ES-I3 (cell line): Measurements from ENCODE around the gene NF1.

Source experiments
- H3K36me3 ChIP-seq: 2 replicates; pipeline ENCODE4 v1.6.1; 2013; ENCODE audit warnings: mild to moderate bottlenecking, low read length, control low read depth, moderate library complexity; ENCODE audit not compliant: insufficient read depth
- H3K4me1 ChIP-seq: 2 replicates; pipeline ENCODE4 v1.6.1; 2013; ENCODE audit warnings: mild to moderate bottlenecking, control low read depth, low read length; ENCODE audit not compliant: insufficient read depth
- H3K9ac ChIP-seq: 2 replicates; pipeline ENCODE4 v1.6.1; 2013; ENCODE audit warnings: low read depth, mild to moderate bottlenecking, low read length, moderate library complexity
- H3K9me3 ChIP-seq: 2 replicates; pipeline ENCODE4 v1.6.1; 2013; ENCODE audit warnings: mild to moderate bottlenecking, low read length, moderate library complexity; ENCODE audit not compliant: control insufficient read depth, insufficient read depth

NF1 gene

DNA sequence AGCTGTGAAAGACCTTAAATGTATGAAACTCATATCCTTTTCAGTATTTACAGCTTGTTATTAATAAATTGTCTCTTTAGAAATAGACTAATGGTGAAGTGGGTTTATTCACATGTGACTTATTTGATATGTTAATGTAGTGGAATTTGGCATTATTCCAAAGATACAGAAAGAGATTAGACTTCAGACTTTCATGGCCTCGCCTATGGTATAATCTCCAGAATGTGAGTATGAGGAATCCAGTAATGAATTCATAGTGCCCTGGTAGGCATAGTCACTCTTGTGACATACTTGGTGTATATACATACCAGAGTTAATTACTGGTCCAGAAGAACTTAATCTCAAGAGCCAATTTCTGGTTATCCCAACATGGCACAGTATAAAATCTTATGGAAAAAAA lies 129.6 kb downstream of the NF1 start:
- H3K36me3 ChIP-seq, result no peaks in the 10 kb centered on the region

DNA sequence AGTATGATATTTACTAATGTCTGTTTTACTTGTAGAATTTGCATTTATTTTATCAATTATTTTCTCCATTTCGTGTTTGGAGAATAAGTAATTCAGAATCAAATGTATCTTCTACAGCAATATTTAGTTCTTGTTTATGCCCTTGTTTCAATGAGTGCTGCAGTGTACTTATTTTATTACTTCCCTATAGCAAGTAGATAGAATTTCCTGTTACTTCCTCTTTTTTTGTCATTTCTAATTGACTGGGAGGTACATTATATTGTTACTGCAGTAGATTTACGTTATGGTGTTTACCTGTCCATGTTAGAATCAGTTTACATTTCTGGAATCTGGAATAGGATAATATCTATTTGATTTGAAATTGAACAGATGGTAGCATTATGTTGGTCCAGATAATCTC lies 131.1 kb downstream of the NF1 start:
- H3K9me3 ChIP-seq, result no peaks in the 10 kb centered on the region
- no peaks in the 10 kb centered on the region for H3K4me1 ChIP-seq
- no peak overlapping the region for H3K9ac ChIP-seq
- no peaks in the 10 kb centered on the region for H3K36me3 ChIP-seq

More for the DNA sequence above, 129.6 kb downstream of the NF1 start:
- Histone ChIP-seq H3K9me3 (no peaks in the 10 kb centered on the region), H3K9ac (no peak overlapping the region), H3K4me1 (no peaks in the 10 kb centered on the region)

DNA sequence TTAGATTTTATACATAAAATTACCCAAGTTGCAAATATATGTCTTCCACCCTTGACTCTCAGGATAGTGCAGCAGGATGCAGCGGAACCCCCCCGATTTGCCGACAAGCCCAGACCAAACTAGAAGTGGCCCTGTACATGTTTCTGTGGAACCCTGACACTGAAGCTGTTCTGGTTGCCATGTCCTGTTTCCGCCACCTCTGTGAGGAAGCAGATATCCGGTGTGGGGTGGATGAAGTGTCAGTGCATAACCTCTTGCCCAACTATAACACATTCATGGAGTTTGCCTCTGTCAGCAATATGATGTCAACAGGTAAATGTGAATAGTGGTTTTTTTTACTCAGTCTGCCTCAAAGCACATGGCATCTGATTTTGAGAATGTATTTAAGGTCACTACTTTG lies 131.6 kb downstream of the NF1 start:
- Histone ChIP-seq H3K9ac (no peak overlapping the region), H3K9me3 (no peaks in the 10 kb centered on the region), H3K36me3 (no peaks in the 10 kb centered on the region), H3K4me1 (no peaks in the 10 kb centered on the region)

- no peak overlapping the region for H3K9ac ChIP-seq
- no peaks in the 10 kb centered on the region for H3K36me3 ChIP-seq
- H3K4me1 ChIP-seq, result no peaks in the 10 kb centered on the region
- no peaks in the 10 kb centered on the region for H3K9me3 ChIP-seq
Measured at GRCh38 chr17:31226950-31227349, 132.2 kb downstream of the NF1 start.

DNA sequence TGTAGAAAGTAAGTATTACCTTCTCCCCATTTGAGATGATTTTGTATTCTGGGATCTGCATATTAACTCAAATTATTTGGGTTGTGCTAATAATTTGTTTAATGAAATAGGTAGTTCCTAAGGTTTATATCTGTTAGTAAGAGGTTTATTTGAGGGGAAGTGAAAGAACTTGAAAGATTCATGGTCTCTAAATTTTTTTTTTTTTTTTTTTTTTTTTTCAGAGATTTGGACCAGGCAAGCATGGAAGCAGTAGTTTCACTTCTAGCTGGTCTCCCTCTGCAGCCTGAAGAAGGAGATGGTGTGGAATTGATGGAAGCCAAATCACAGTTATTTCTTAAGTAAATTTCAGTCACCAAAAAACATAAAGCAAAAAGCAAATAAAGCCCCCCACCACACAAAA lies 137.1 kb downstream of the NF1 start:
- no peak overlapping the region for H3K9ac ChIP-seq
- no peaks in the 10 kb centered on the region for H3K4me1 ChIP-seq
- no peaks in the 10 kb centered on the region for H3K9me3 ChIP-seq
- no peaks in the 10 kb centered on the region; the same call in 1 of the 2 replicates for H3K36me3 ChIP-seq

GRCh38 chr17:31235110-31235509 lies 140.3 kb downstream of the NF1 start:
- H3K9me3 ChIP-seq, result no peaks in the 10 kb centered on the region
- H3K9ac ChIP-seq, result no peak overlapping the region
- no peaks in the 10 kb centered on the region; the same call in 1 of the 2 replicates for H3K36me3 ChIP-seq
- H3K4me1 ChIP-seq, result no peaks in the 10 kb centered on the region

DNA sequence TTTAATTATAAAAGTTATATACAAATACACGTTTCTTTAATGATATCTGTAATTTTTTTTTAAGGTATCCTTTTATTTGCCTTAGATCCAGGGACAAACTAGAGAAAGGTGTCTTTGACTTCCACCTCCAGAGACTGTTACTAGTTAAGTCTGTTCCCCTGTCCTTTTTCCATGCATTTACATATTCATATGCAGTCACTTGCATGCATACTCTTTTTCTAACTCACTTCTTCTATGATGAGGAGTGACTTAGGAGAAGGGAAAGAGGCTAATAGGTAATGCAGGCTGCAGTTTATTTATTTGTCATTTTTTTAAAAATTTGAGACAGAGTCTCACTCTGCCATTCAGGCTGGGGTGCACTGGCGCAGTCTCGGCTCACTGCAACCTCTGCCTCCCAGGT lies 141.4 kb downstream of the NF1 start:
- H3K9me3 ChIP-seq, result no peaks in the 10 kb centered on the region
- no peaks in the 10 kb centered on the region; the same call in 1 of the 2 replicates for H3K36me3 ChIP-seq
- H3K9ac ChIP-seq, result no peak overlapping the region
- H3K4me1 ChIP-seq, result no peaks in the 10 kb centered on the region

DNA sequence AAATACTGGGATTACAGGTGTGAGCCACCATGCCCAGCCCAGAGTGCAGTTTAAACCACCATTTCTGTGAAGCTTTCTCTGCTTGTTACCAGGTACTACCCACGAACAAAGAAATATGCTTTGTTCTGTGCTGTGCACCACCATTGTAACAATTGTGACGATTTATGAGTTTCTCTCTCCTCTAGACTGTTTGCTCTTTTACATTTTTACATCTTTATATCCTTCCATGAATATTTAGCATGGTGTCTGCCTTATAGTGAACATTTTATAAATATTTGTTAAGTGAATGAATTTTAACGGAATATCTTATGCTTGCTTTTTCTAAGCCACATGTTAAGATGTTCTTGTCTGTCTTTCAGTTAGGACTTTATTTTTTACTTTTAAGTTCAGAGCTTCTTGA lies 141.9 kb downstream of the NF1 start:
- Histone ChIP-seq H3K9me3 (no peaks in the 10 kb centered on the region), H3K36me3 (no peaks in the 10 kb centered on the region; the same call in 1 of the 2 replicates), H3K9ac (no peak overlapping the region), H3K4me1 (no peaks in the 10 kb centered on the region)

DNA sequence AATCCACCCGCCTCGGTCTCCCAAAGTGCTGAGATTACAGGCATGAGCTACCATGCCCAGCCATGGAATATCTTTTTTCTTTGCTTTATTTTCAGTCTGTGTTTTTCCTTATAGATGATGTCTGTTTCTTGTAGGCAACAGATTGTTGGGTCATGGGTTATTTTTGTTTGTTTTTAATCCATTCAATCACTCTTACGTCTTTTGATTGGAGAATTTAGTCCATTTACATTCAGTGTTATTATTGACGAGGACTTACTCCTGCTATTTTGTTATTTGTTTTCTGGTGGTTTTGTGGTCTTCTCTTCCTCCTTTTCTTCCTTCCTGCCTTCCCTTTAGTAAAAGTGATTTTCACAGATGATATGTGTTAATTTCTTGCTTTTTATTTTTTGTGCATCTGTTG lies 146.3 kb downstream of the NF1 start:
- H3K4me1 ChIP-seq, result peaks cover 3% of the 10 kb centered on the region; the same call in 1 of the 2 replicates
- H3K9ac ChIP-seq, result no peak overlapping the region
- H3K9me3 ChIP-seq, result no peaks in the 10 kb centered on the region
- 0 out of 2 replicates have a peak, but pooled peaks cover 4% of the 10 kb centered on the region for H3K36me3 ChIP-seq

GRCh38 chr17:31248986-31249834 lies 154.4 kb downstream of the NF1 start:
- peaks cover 13% of the 10 kb centered on the region; the same call in 1 of the 2 replicates for H3K4me1 ChIP-seq
- no peaks in the 10 kb centered on the region for H3K9me3 ChIP-seq
- H3K9ac ChIP-seq, result no peak overlapping the region
- H3K36me3 ChIP-seq, result no peaks in the 10 kb centered on the region

- H3K4me1 ChIP-seq, result peaks cover 13% of the 10 kb centered on the region; the same call in 1 of the 2 replicates
- no peaks in the 10 kb centered on the region for H3K36me3 ChIP-seq
- H3K9ac ChIP-seq, result no peak overlapping the region
- H3K9me3 ChIP-seq, result no peaks in the 10 kb centered on the region
Measured at GRCh38 chr17:31249835-31250141, 155.0 kb downstream of the NF1 start.

- Histone ChIP-seq H3K9me3 (no peaks in the 10 kb centered on the region), H3K9ac (no peak overlapping the region), H3K4me1 (peaks cover 12% of the 10 kb centered on the region; the same call in 1 of the 2 replicates), H3K36me3 (no peaks in the 10 kb centered on the region)
Measured at GRCh38 chr17:31250229-31250628, 155.5 kb downstream of the NF1 start.

DNA sequence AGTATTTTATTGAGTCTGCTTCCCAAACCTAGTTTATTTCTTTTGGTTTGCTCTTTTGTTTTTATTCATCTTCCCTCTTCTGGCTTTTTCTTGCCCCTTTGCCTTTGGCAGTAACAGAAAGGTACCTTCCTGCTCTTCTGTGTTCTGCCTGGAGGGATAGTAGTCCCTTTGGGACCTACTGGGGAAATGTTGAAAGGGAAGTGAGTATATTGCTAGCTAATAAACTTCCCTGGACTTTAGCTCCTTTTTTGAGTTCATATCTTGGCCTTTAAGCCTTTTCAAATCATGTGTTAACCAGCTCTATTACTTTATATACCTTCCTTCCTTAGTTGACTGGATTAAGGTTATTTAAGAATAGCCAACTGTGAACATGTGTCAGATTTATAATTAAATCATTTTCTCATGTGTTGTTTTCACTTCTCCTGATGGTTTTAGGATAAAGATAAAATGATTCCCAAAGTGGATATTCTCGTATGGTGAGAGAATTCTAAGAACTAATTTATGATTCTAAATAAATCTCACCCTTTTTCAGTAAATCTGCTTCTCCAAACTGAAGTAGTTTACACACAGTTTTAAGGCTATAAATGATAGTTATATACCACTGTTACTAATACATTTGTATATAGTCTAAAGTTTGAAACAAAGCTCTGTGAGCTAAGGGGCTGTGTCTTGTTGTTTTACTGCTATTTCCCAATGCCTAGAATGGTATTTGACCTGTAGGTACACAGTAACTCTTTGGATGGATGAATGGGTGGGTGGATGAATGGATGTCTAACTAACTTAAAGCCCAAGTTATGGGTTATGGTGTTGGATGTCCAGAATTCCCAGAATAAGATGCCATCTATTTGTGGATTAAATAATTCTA lies 156.6 kb downstream of the NF1 start:
- Histone ChIP-seq H3K36me3 (no peaks in the 10 kb centered on the region), H3K9me3 (no peaks in the 10 kb centered on the region), H3K9ac (no peak overlapping the region), H3K4me1 (peaks cover 9% of the 10 kb centered on the region; the same call in 1 of the 2 replicates)

GRCh38 chr17:31251970-31252328 lies 157.2 kb downstream of the NF1 start:
- Histone ChIP-seq H3K36me3 (no peaks in the 10 kb centered on the region), H3K4me1 (peaks cover 9% of the 10 kb centered on the region; the same call in 1 of the 2 replicates)

DNA sequence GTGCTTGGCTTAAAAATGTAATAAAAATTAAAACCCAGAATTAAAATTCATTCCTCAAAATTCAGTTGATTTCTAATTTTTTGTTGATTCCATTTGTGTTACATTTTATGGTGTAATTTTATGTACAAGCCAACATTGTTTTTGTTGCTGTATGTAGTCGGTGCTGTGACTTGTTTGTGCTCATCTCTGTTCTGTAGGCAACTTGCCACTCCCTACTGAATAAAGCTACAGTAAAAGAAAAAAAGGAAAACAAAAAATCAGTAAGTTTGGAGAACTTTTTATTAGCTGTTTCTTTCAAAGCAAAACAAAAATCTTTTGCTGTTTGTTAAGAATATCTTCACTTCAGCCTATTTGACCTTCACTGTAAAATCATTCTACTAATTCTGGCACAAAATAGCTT lies 158.0 kb downstream of the NF1 start:
- Histone ChIP-seq H3K36me3 (no peaks in the 10 kb centered on the region), H3K9me3 (no peaks in the 10 kb centered on the region), H3K9ac (no peak overlapping the region), H3K4me1 (peaks cover 9% of the 10 kb centered on the region; the same call in 1 of the 2 replicates)

More at GRCh38 chr17:31251970-31252328, 157.2 kb downstream of the NF1 start:
- Histone ChIP-seq H3K9ac (no peak overlapping the region), H3K9me3 (no peaks in the 10 kb centered on the region)
